HCT116 (cell line): ENCODE data around the gene NKX2-8. TPM values are rescaled to one million over a fixed set of nuclear protein-coding genes. Genes with fewer than 3 reads are reported as not detected.

Experiments
- ATAC-seq: fragments of 200-7000 bp; cut with Tn5 transposase; 2 replicates; pipeline ENCODE4 v1.9.1; 2020; ENCODE audit warnings: mild to moderate bottlenecking, moderate library complexity
- BruUV-seq: library from RNA; stranded (reverse); fragments of 400-500 nt; replicated peaks from 2 replicates; lab custom pipeline; 2021; lab: Mats Ljungman, UMichigan
- CTCF ChIA-PET: fragments of 300-600 bp; sonication (Branson Sonifier 250); formaldehyde crosslinking; loops from one replicate; lab custom pipeline; 2021; ENCODE audit warnings: antibody characterized with exemption; lab: Charles Lee
- POLR2A ChIA-PET: fragments of 300-600, 350-600 bp; sonication (Branson Sonifier 250); formaldehyde crosslinking; loops from one replicate; lab custom pipeline; 2021; ENCODE audit warnings: antibody characterized with exemption; lab: Charles Lee
- RAD21 ChIA-PET, 2 experiments: fragments of 300-600 bp; sonication (Branson Sonifier 250); formaldehyde crosslinking; loops; one replicate each; lab custom pipeline; 2023; ENCODE audit warnings: low total read pairs in 2 of 2; ENCODE audit not compliant: uncharacterized antibody in 2 of 2, unreplicated experiment in 2 of 2, low non-redundant PET in 1 of 2; lab: Charles Lee
- DNase-seq: peaks from one replicate; pipeline ENCODE4 v3.0.0-alpha.2; 2010; ENCODE audit warnings: low read depth, low spot score
- H2AFZ ChIP-seq: fragments of 200-600 bp; shearing (Covaris generic), sonication (generic); 2 replicates; pipeline ENCODE4 v1.6.1; 2017; ENCODE audit warnings: low read depth, mixed run types, mixed read lengths, antibody characterized with exemption, low read length; ENCODE audit not compliant: poor library complexity, severe bottlenecking
- H3K27ac ChIP-seq: 2 replicates; pipeline ENCODE4 v1.5.1; 2012; ENCODE audit warnings: low read depth, low read length
- H3K27me3 ChIP-seq: fragments of 200-600 bp; sonication (generic); 2 replicates; pipeline ENCODE4 v1.6.1; 2016; ENCODE audit warnings: mixed run types, low read length, mixed read lengths; ENCODE audit not compliant: insufficient read depth
- H3K36me3 ChIP-seq, 2 experiments: fragments of 200-500 bp in 1 of 2; fragments of 200-600 bp in 1 of 2; sonication (Bioruptor generic) in 1 of 2; sonication (generic) in 1 of 2; 2 replicates each; pipeline versions ENCODE4 v1.5.1 to v1.6.1; 2014 to 2016; ENCODE audit warnings: low read length in 2 of 2, inconsistent platforms in 1 of 2, mixed read lengths in 1 of 2, mixed run types in 1 of 2; ENCODE audit not compliant: insufficient read depth in 2 of 2, control insufficient read depth in 1 of 2
- H3K4me1 ChIP-seq, 2 experiments: fragments of 200-600 bp in 1 of 2; sonication (generic) in 1 of 2; 2 replicates each; pipeline versions ENCODE4 v1.5.1 to v1.6.1; 2012 to 2017; ENCODE audit warnings: low read length in 2 of 2, inconsistent platforms in 1 of 2, mild to moderate bottlenecking in 1 of 2, mixed read lengths in 1 of 2, mixed run types in 1 of 2, moderate library complexity in 1 of 2; ENCODE audit not compliant: insufficient read depth in 2 of 2, control insufficient read depth in 1 of 2
- H3K4me2 ChIP-seq: fragments of 200-600 bp; sonication (generic); 2 replicates; pipeline ENCODE4 v1.6.1; 2017; ENCODE audit warnings: mixed run types, low read length, mixed read lengths
- H3K4me3 ChIP-seq, 2 experiments: fragments of 200-600 bp in 1 of 2; sonication (generic) in 1 of 2; replicated peaks in 1 of 2; 2 replicates each; pipeline ENCODE4 v1.5.1; 2011 to 2016; ENCODE audit warnings: low read length in 2 of 2, control low read depth in 1 of 2, low read depth in 1 of 2, mild to moderate bottlenecking in 1 of 2, mixed read lengths in 1 of 2, mixed run types in 1 of 2
- H3K79me2 ChIP-seq: fragments of 200-600 bp; sonication (generic); 2 replicates; pipeline ENCODE4 v1.6.1; 2017; ENCODE audit warnings: mild to moderate bottlenecking, mixed run types, low read length, moderate library complexity, mixed read lengths; ENCODE audit not compliant: insufficient read depth
- H3K9ac ChIP-seq: fragments of 200-600 bp; sonication (generic); 2 replicates; pipeline ENCODE4 v1.6.1; 2016; ENCODE audit warnings: low read length, mixed read lengths
- H3K9me2 ChIP-seq: fragments of 200-600 bp; sonication (generic), shearing (Covaris generic); 2 replicates; pipeline ENCODE4 v1.6.1; 2017; ENCODE audit warnings: mixed run types, mild to moderate bottlenecking, moderate library complexity; ENCODE audit not compliant: insufficient read depth
- H3K9me3 ChIP-seq, 2 experiments: fragments of 200-500 bp in 1 of 2; fragments of 200-600 bp in 1 of 2; sonication (Bioruptor generic) in 1 of 2; sonication (generic) in 1 of 2; 2 replicates each; pipeline ENCODE4 v1.6.1; 2014 to 2017; ENCODE audit warnings: low read length in 2 of 2, mixed read lengths in 2 of 2, inconsistent platforms in 1 of 2, low read depth in 1 of 2, mild to moderate bottlenecking in 1 of 2, mixed run types in 1 of 2, moderate library complexity in 1 of 2; ENCODE audit not compliant: control insufficient read depth in 1 of 2, insufficient read depth in 1 of 2
- H4K20me1 ChIP-seq: fragments of 200-600 bp; sonication (generic), shearing (Covaris generic); 2 replicates; pipeline ENCODE4 v1.6.1; 2017; ENCODE audit warnings: mixed run types, mild to moderate bottlenecking, moderate library complexity; ENCODE audit not compliant: insufficient read depth
- EZH2 ChIP-seq: fragments of 200-600 bp; sonication (generic); IDR thresholded peaks from 2 replicates; pipeline ENCODE4 v1.6.1; 2017; ENCODE audit warnings: antibody characterized with exemption, mixed run types
- FOSL1 ChIP-seq: IDR thresholded peaks from 2 replicates; pipeline ENCODE4 v1.6.1; 2012; ENCODE audit warnings: low read depth
- POLR2A ChIP-seq: IDR thresholded peaks from 2 replicates; pipeline ENCODE4 v1.7.0; 2011; ENCODE audit warnings: borderline replicate concordance; ENCODE audit not compliant: insufficient read depth, insufficient read length; ENCODE audit errors: extremely low read depth
- RAD21 ChIP-seq: IDR thresholded peaks from 2 replicates; pipeline ENCODE4 v1.6.1; 2012; ENCODE audit warnings: low read depth, mild to moderate bottlenecking
- intact Hi-C: fragments of 100-400 bp; cut with micrococcal nuclease; formaldehyde crosslinking; loops from 2 replicates; pipeline ENCODE4 v1.10.0; 2022
- total RNA-seq: library from RNA; stranded (reverse); gene quantifications from one replicate; pipeline ENCODE4 v1.2.1, GENCODE V29; 2021; ENCODE audit not compliant: unreplicated experiment
- TF ChIP-seq, protein P1 (sequence below): IDR thresholded peaks from 2 replicates; pipeline ENCODE4 v1.6.1; 2011; ENCODE audit warnings: mild to moderate bottlenecking, low read length, moderate library complexity; ENCODE audit not compliant: insufficient replicate concordance; ENCODE audit errors: extremely low read depth
- TF ChIP-seq, protein P2 (sequence below), 3 experiments: fragments of 200-600 bp in 1 of 3; sonication (generic) in 1 of 3; IDR thresholded peaks in 2 of 3; conservative IDR thresholded peaks in 1 of 3; 2 replicates each; pipeline ENCODE4 v1.5.1; 2012 to 2017; ENCODE audit warnings: low read depth in 2 of 3, low read length in 2 of 3, antibody characterized with exemption in 1 of 3, borderline replicate concordance in 1 of 3, control low read depth in 1 of 3, mild to moderate bottlenecking in 1 of 3, mixed read lengths in 1 of 3, mixed run types in 1 of 3, moderate library complexity in 1 of 3; ENCODE audit not compliant: insufficient read depth in 1 of 3

The NKX2-8 gene
- total RNA-seq, 1 experiment from 2014 or later: 7.5 TPM

DNA sequence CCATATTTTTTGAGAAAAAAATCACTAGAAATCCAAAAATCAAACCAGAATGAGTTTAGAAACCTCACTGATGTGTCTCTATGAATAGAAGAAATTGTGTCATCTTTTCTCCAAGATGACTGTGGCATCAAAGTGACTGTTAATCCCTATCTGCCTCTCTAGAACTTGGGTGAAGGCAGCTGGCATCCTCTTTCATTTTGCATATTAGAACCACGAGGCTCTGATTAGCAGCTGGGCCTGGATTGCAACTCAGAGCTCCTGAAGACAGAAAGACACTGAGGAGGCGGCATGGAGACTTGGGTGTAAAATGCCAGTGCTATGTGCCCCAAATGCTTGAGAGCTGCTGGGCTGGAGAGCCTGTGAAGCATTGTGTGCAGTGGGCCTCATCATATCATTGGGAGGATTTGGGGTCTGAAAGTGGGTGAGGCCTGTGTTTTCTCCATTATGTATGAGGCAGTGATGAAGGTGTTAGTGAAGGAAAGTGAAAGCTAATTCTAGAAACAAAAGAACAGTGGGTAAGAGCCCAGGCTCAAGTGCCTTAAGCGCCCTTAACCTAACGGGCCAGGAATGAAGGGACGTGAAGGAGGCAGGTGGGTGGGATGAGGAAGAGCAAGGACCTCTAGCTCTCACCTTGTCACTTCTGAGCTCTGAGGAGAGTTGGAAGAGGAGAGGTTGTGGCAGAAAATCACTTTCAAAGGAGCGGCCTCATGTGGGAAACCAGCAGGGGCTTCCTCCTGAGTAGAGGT is 26.2 kb downstream of the NKX2-8 start:
- DNase-seq (no peak), ATAC-seq (no peak)
- Histone ChIP-seq H4K20me1 (no peaks in the 10 kb centered on the region), H3K27me3 (no peaks in the 10 kb centered on the region), H3K4me2 (no peak overlapping the region), H3K4me1 (no peaks in the 10 kb centered on the region), H3K9me3 (no peaks in the 10 kb centered on the region), H3K79me2 (no peaks in the 10 kb centered on the region), H3K36me3 (no peaks in the 10 kb centered on the region), H3K27ac (no peak overlapping the region), H2AFZ (peak overlapping the region; percentile 1), H3K9ac (no peak overlapping the region), H3K4me3 (no peak overlapping the region), H3K9me2 (no peaks in the 10 kb centered on the region)
- ChIA-PET RAD21 (no interaction called here), POLR2A (no interaction called here), CTCF (interaction anchor here (0.6 to 7.2 kb wide), 10 partner anchors 9 to 676 kb away, joined by 3 to 59 read pairs (median 4); no protein-coding TSS in a partner anchor)
- no TSS peak for BruUV-seq
- TF ChIP-seq, protein P1, sequence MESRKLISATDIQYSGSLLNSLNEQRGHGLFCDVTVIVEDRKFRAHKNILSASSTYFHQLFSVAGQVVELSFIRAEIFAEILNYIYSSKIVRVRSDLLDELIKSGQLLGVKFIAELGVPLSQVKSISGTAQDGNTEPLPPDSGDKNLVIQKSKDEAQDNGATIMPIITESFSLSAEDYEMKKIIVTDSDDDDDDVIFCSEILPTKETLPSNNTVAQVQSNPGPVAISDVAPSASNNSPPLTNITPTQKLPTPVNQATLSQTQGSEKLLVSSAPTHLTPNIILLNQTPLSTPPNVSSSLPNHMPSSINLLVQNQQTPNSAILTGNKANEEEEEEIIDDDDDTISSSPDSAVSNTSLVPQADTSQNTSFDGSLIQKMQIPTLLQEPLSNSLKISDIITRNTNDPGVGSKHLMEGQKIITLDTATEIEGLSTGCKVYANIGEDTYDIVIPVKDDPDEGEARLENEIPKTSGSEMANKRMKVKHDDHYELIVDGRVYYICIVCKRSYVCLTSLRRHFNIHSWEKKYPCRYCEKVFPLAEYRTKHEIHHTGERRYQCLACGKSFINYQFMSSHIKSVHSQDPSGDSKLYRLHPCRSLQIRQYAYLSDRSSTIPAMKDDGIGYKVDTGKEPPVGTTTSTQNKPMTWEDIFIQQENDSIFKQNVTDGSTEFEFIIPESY: no peak
- TF ChIP-seq POLR2A (no peak), FOSL1 (no peak)
- intact Hi-C loops: loop anchor here (2.0 kb wide), 1 partner anchor 485 kb away; no protein-coding TSS in a partner anchor

DNA sequence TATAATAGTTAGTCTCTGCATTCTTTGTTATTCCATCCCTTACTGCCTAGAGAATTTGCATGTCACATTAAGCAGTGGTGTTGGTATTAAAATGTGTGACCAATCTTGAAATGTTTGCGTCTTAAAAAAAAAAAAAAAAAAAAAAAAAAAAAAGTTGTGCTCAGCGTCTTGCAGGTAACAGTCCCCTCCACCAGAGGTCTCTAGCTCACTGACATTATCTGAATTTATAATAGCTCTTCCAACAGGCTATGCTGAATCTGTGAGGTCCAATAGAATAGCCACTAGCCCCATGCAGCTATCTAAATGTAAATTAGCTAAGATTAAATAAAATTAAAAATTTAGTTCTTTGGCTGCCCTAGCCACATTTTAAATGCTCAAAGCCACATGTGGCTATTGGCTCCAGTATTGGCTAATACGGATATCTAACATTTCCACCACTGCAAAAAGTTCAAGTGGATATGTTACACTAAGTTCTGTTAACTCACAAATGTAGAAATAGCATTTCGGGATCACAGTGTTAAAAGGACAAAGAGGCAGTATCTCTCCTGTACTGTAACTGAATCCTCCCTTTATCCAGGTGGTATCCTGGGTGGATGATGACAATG is 28.7 kb downstream of the NKX2-8 start:
- Histone ChIP-seq H3K9me3 (no peaks in the 10 kb centered on the region), H2AFZ (peak overlapping the region; percentile 90), H4K20me1 (no peaks in the 10 kb centered on the region), H3K27me3 (no peaks in the 10 kb centered on the region), H3K4me2 (no peak overlapping the region), H3K27ac (no peak overlapping the region), H3K4me3 (no peak overlapping the region), H3K36me3 (no peaks in the 10 kb centered on the region), H3K9me2 (no peaks in the 10 kb centered on the region), H3K79me2 (no peaks in the 10 kb centered on the region), H3K9ac (no peak overlapping the region), H3K4me1 (no peaks in the 10 kb centered on the region)
- ChIA-PET CTCF (interaction anchor here (0.6 to 7.2 kb wide), 43 partner anchors 9 to 1437 kb away, joined by 3 to 59 read pairs (median 5); partner anchors contain the start of gene MIPOL1), POLR2A (interaction anchor here (1.4 kb wide), 1 partner anchor 484 kb away, joined by 4 read pairs; no protein-coding TSS in a partner anchor), RAD21 (interaction anchor here (0.6 to 3.1 kb wide), 11 partner anchors 51 to 676 kb away, joined by 3 to 10 read pairs (median 4); no protein-coding TSS in a partner anchor)
- no TSS peak for BruUV-seq
- TF ChIP-seq EZH2 (no peak), RAD21 (peak; percentile 67)
- TF ChIP-seq, protein P2, sequence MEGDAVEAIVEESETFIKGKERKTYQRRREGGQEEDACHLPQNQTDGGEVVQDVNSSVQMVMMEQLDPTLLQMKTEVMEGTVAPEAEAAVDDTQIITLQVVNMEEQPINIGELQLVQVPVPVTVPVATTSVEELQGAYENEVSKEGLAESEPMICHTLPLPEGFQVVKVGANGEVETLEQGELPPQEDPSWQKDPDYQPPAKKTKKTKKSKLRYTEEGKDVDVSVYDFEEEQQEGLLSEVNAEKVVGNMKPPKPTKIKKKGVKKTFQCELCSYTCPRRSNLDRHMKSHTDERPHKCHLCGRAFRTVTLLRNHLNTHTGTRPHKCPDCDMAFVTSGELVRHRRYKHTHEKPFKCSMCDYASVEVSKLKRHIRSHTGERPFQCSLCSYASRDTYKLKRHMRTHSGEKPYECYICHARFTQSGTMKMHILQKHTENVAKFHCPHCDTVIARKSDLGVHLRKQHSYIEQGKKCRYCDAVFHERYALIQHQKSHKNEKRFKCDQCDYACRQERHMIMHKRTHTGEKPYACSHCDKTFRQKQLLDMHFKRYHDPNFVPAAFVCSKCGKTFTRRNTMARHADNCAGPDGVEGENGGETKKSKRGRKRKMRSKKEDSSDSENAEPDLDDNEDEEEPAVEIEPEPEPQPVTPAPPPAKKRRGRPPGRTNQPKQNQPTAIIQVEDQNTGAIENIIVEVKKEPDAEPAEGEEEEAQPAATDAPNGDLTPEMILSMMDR (IDR thresholded peaks at IDR 0.05 in 2 of 3, conservative IDR thresholded peaks at IDR 0.05 in 1 of 3; ENCODE audit: borderline replicate concordance in 1 of 3, insufficient read depth in 1 of 3, low read depth in 2 of 3, low read length in 2 of 3): peak; percentile 67 to 72 (median 72); a peak in 5 of 6 replicates
- DNase-seq (peak; percentile 41), ATAC-seq (peak; percentile 89)
- intact Hi-C loops: loop anchor here (1.0 to 5.0 kb wide), 5 partner anchors 52 to 679 kb away; no protein-coding TSS in a partner anchor
